H1 (cell line): ENCODE results near the gene NUP107. TPM values are rescaled to one million over a fixed set of nuclear protein-coding genes. Genes with fewer than 3 reads are reported as not detected.

Experiments
- CTCF ChIA-PET: fragments of 300-600 bp; sonication (Branson Sonifier 250); formaldehyde crosslinking; loops from one replicate; lab custom pipeline; 2021; ENCODE audit not compliant: partially characterized antibody; lab: Charles Lee
- POLR2A ChIA-PET: fragments of 300-600 bp; sonication (Branson Sonifier 250); formaldehyde crosslinking; loops from one replicate; lab custom pipeline; 2021; ENCODE audit warnings: inconsistent platforms; ENCODE audit not compliant: partially characterized antibody; lab: Charles Lee
- DNase-seq, 2 experiments: peaks; one replicate each; pipeline versions ENCODE4 v3.0.0 to v3.0.0-alpha.2; 2010 to 2022; ENCODE audit warnings: low spot score in 2 of 2, low read depth in 1 of 2, mixed read lengths in 1 of 2
- FAIRE-seq: peaks from 2 replicates; lab custom pipeline; 2011; peaks lifted over from hg19 to GRCh38; lab: Jason Lieb, UNC
- H2AFZ ChIP-seq: 2 replicates; pipeline ENCODE4 v1.8.1; 2012; ENCODE audit warnings: low read length, inconsistent platforms
- H2AK5ac ChIP-seq: 2 replicates; pipeline ENCODE4 v1.6.1; 2013; ENCODE audit warnings: low read depth, low read length
- H2BK120ac ChIP-seq: replicated peaks from 2 replicates; pipeline ENCODE3; 2013; ENCODE audit warnings: low read depth, low read length, inconsistent platforms
- H2BK12ac ChIP-seq: 2 replicates; pipeline ENCODE4 v1.6.1; 2013; ENCODE audit warnings: low read depth, low read length
- H2BK15ac ChIP-seq: 2 replicates; pipeline ENCODE4 v1.6.1; 2013; ENCODE audit warnings: low read length
- H2BK20ac ChIP-seq: 2 replicates; pipeline ENCODE4 v1.6.1; 2013; ENCODE audit warnings: low read length
- H2BK5ac ChIP-seq: 2 replicates; pipeline ENCODE4 v1.6.1; 2013; ENCODE audit warnings: low read depth, low read length
- H3K14ac ChIP-seq: 2 replicates; pipeline ENCODE4 v1.6.1; 2013; ENCODE audit warnings: inconsistent platforms; ENCODE audit not compliant: insufficient read length
- H3K18ac ChIP-seq: 2 replicates; pipeline ENCODE4 v1.6.1; 2013; ENCODE audit warnings: low read length; ENCODE audit errors: extremely low read depth
- H3K23ac ChIP-seq: 2 replicates; pipeline ENCODE4 v1.6.1; 2013; ENCODE audit warnings: inconsistent platforms; ENCODE audit not compliant: insufficient read length
- H3K23me2 ChIP-seq: 2 replicates; pipeline ENCODE4 v1.6.1; 2013; ENCODE audit warnings: low read depth, low read length
- H3K27ac ChIP-seq: 2 replicates; pipeline ENCODE4 v1.6.1; 2011; ENCODE audit warnings: low read depth, low read length, inconsistent platforms
- H3K27me3 ChIP-seq, 4 experiments: replicated peaks in 1 of 4; 1 replicate in 1 of 4; 2 replicates in 3 of 4; pipeline versions ENCODE4 v1.6.1 to v1.8.1; 2011 to 2013; ENCODE audit warnings: low read length in 3 of 4, mild to moderate bottlenecking in 3 of 4, inconsistent platforms in 2 of 4, mixed read lengths in 2 of 4, moderate library complexity in 1 of 4; ENCODE audit not compliant: control insufficient read depth in 3 of 4, insufficient read depth in 3 of 4; ENCODE audit errors: extremely low read depth in 1 of 4
- H3K36me3 ChIP-seq, 4 experiments: 2 replicates each; pipeline versions ENCODE4 v1.6.1 to v1.8.1; 2011 to 2013; ENCODE audit warnings: mild to moderate bottlenecking in 4 of 4, low read length in 3 of 4, moderate library complexity in 2 of 4, control low read depth in 1 of 4, inconsistent platforms in 1 of 4; ENCODE audit not compliant: insufficient read depth in 4 of 4, control insufficient read depth in 2 of 4
- H3K4ac ChIP-seq: replicated peaks from 2 replicates; pipeline ENCODE3; 2013; ENCODE audit warnings: low read length, low read depth, mixed read lengths, inconsistent platforms; ENCODE audit not compliant: insufficient read length
- H3K4me1 ChIP-seq, 4 experiments: replicated peaks in 1 of 4; 1 replicate in 1 of 4; 2 replicates in 3 of 4; pipeline versions ENCODE4 v1.6.1 to v1.8.1; 2011 to 2013; ENCODE audit warnings: low read length in 3 of 4, inconsistent platforms in 2 of 4, mixed read lengths in 1 of 4; ENCODE audit not compliant: insufficient read depth in 4 of 4, control insufficient read depth in 3 of 4
- H3K4me2 ChIP-seq, 2 experiments: 2 replicates each; pipeline versions ENCODE4 v1.6.1 to v1.8.1; 2011 to 2013; ENCODE audit warnings: low read depth in 2 of 2, low read length in 2 of 2, control low read depth in 1 of 2, inconsistent platforms in 1 of 2, mild to moderate bottlenecking in 1 of 2; ENCODE audit not compliant: insufficient read depth in 1 of 2
- H3K4me3 ChIP-seq, 4 experiments: fragments of 200-600, 300-600 bp in 1 of 4; sonication (generic), shearing (Covaris generic), sonication (Bioruptor Twin) in 1 of 4; 2 replicates each; pipeline versions ENCODE4 v1.5.1 to v1.8.1; 2011 to 2016; ENCODE audit warnings: low read length in 4 of 4, low read depth in 3 of 4, control low read depth in 2 of 4, inconsistent platforms in 2 of 4, mild to moderate bottlenecking in 2 of 4, mixed read lengths in 1 of 4, moderate library complexity in 1 of 4; ENCODE audit not compliant: insufficient read depth in 2 of 4; ENCODE audit errors: extremely low read depth in 1 of 4
- H3K56ac ChIP-seq: replicated peaks from 2 replicates; pipeline ENCODE3; 2013; ENCODE audit warnings: low read depth, mild to moderate bottlenecking, mixed read lengths, low read length, inconsistent platforms; ENCODE audit not compliant: insufficient read length
- H3K79me1 ChIP-seq: 2 replicates; pipeline ENCODE4 v1.6.1; 2013; ENCODE audit warnings: low read depth, low read length, control low read depth
- H3K79me2 ChIP-seq, 2 experiments: 2 replicates each; pipeline versions ENCODE4 v1.6.1 to v1.8.1; 2012 to 2013; ENCODE audit warnings: low read length in 2 of 2, mild to moderate bottlenecking in 2 of 2, inconsistent platforms in 1 of 2; ENCODE audit not compliant: insufficient read depth in 2 of 2, control insufficient read depth in 1 of 2
- H3K9ac ChIP-seq, 4 experiments: replicated peaks in 1 of 4; 1 replicate in 1 of 4; 2 replicates in 3 of 4; pipeline versions ENCODE4 v1.6.1 to v1.8.1; 2011 to 2013; ENCODE audit warnings: low read depth in 3 of 4, low read length in 3 of 4, control low read depth in 2 of 4, mild to moderate bottlenecking in 2 of 4, moderate library complexity in 2 of 4, inconsistent platforms in 1 of 4; ENCODE audit errors: extremely low read depth in 1 of 4
- H3K9me3 ChIP-seq, 2 experiments: 2 replicates each; pipeline versions ENCODE4 v1.6.1 to v1.8.1; 2012 to 2013; ENCODE audit warnings: mild to moderate bottlenecking in 2 of 2, moderate library complexity in 2 of 2, control low read depth in 1 of 2, inconsistent platforms in 1 of 2, low read depth in 1 of 2, low read length in 1 of 2, mixed read lengths in 1 of 2; ENCODE audit not compliant: insufficient read depth in 2 of 2
- H4K20me1 ChIP-seq, 2 experiments: replicated peaks in 1 of 2; 2 replicates each; pipeline versions ENCODE3 to v1.8.1; 2011 to 2013; ENCODE audit warnings: inconsistent platforms in 2 of 2, low read length in 2 of 2, mild to moderate bottlenecking in 1 of 2; ENCODE audit not compliant: insufficient read depth in 2 of 2, control insufficient read depth in 1 of 2
- H4K5ac ChIP-seq: 2 replicates; pipeline ENCODE4 v1.6.1; 2013; ENCODE audit warnings: low read length, low read depth, mixed read lengths, inconsistent platforms; ENCODE audit not compliant: insufficient read length
- H4K8ac ChIP-seq: 2 replicates; pipeline ENCODE4 v1.8.0; 2013; ENCODE audit warnings: mild to moderate bottlenecking, moderate library complexity, low read length, inconsistent platforms; ENCODE audit not compliant: insufficient read depth; ENCODE audit errors: extremely low read depth
- H4K91ac ChIP-seq: replicated peaks from 2 replicates; pipeline ENCODE3; 2013; ENCODE audit warnings: low read length, mixed read lengths, inconsistent platforms; ENCODE audit not compliant: insufficient read length
- CEBPB ChIP-seq: IDR thresholded peaks from 2 replicates; pipeline ENCODE4 v1.6.1; 2012; ENCODE audit warnings: low read depth, low read length
- HDAC6 ChIP-seq: IDR thresholded peaks from one replicate; pipeline ENCODE4 v1.7.1; 2012; ENCODE audit warnings: low read depth, mild to moderate bottlenecking, inconsistent platforms, low read length, moderate library complexity
- PHF8 ChIP-seq: fragments of 200-600 bp; sonication (generic); conservative IDR thresholded peaks from 2 replicates; pipeline ENCODE4 v1.7.1; 2012; ENCODE audit warnings: low read depth, mild to moderate bottlenecking, inconsistent platforms, low read length, moderate library complexity
- POU5F1 ChIP-seq: IDR thresholded peaks from 2 replicates; pipeline ENCODE4 v1.6.1; 2011; ENCODE audit warnings: low read depth, mild to moderate bottlenecking, low read length, moderate library complexity
- RFX5 ChIP-seq: IDR thresholded peaks from 2 replicates; pipeline ENCODE4 v1.6.1; 2011; ENCODE audit warnings: low read depth, low read length, improper control_type of control experiment, borderline replicate concordance
- SIRT6 ChIP-seq: IDR thresholded peaks from one replicate; pipeline ENCODE4 v1.7.1; 2012; ENCODE audit warnings: low read length, inconsistent platforms
- SIX5 ChIP-seq: IDR thresholded peaks from 2 replicates; pipeline ENCODE4 v1.6.1; 2011; ENCODE audit warnings: mild to moderate bottlenecking, low read depth, low read length
- WGBS, 2 experiments: shearing (Covaris generic) in 1 of 2; methylation state at CpG; one replicate each; pipeline versions ENCODE4 v1.1.6 to v1.1.7; 2013 to 2015; ENCODE audit warnings: low lambda C conversion rate in 2 of 2, mixed read lengths in 2 of 2, inconsistent platforms in 1 of 2, low coverage in 1 of 2, missing lambda C conversion rate in 1 of 2; ENCODE audit not compliant: insufficient replicate concordance in 2 of 2, insufficient coverage in 1 of 2, insufficient read length in 1 of 2; ENCODE audit errors: extremely low coverage in 1 of 2, missing lambda C conversion rate in 1 of 2; 5-methylcytosine and 5-hydroxymethylcytosine counted together
- polyA plus RNA-seq, 7 experiments: library from polyadenylated mRNA; depleted of rRNA in 3 of 7; stranded (reverse) in 5 of 7; unstranded in 2 of 7; fragments of >200 nt in 5 of 7; fragments of 200-250 nt in 2 of 7; gene quantifications; 1 replicate in 5 of 7; 2 replicates in 1 of 7; 4 replicates in 1 of 7; pipeline versions ENCODE4 v1.2.1 to v1.2.3, GENCODE V29; 2011 to 2013; ENCODE audit warnings: missing spikeins in 2 of 7, mixed read lengths in 2 of 7
- total RNA-seq: library from RNA; stranded (reverse); fragmentation: NEBNext Ultra II Directional; extraction: Animal tissue kit (Norgen Biotek cat#: 25700); gene quantifications from 2 replicates; pipeline ENCODE4 v1.2.1, GENCODE V29; 2021

NUP107 gene
- total and polyA plus RNA-seq, 2 of the 8 experiments (the other 6 are each of a cell fraction or from before 2014, with no cell fraction given) = 46.1 to 141 TPM

GRCh38 chr12:68646484-68646883 is 40.3 kb upstream of the NUP107 start:
- no peak overlapping the region for H4K5ac ChIP-seq
- peaks cover 0 to 64% of the 10 kb centered on the region in 2 experiments; a peak in 2 of 4 replicates for H3K79me2 ChIP-seq
- FAIRE-seq = no peak
- H2BK12ac ChIP-seq = no peak overlapping the region
- no peak overlapping the region for H2AK5ac ChIP-seq
- H3K56ac ChIP-seq = no peak overlapping the region
- peaks cover 2 to 12% (median 7%) of the 10 kb centered on the region in 4 experiments; a peak in 5 of 8 replicates for H3K36me3 ChIP-seq
- CTCF ChIA-PET = interaction anchor here (0.5 to 0.9 kb wide), 2 partner anchors 22 to 167 kb away, joined by 3 read pairs; no protein-coding TSS in a partner anchor
- no peak overlapping the region for H3K27ac ChIP-seq
- H2BK20ac ChIP-seq = no peak overlapping the region
- no peak overlapping the region for H3K9ac ChIP-seq
- H3K4ac ChIP-seq = no peak overlapping the region
- WGBS, 2 experiments = 97% methylated on average over 5 of the region's 5 CpGs; no CpG with 5 or more reads in 1 of the 2 experiments
- DNase-seq = no peak
- H4K20me1 ChIP-seq = peaks cover 0 to 4% of the 10 kb centered on the region in 2 experiments
- POLR2A ChIA-PET = no interaction called here
- H2AFZ ChIP-seq = no peak overlapping the region
- no peak overlapping the region for H3K23ac ChIP-seq
- no peak overlapping the region for H3K4me3 ChIP-seq
- H3K4me2 ChIP-seq = no peak overlapping the region
- H3K18ac ChIP-seq = no peak overlapping the region
- H2BK15ac ChIP-seq = no peak overlapping the region
- no peaks in the 10 kb centered on the region for H3K9me3 ChIP-seq
- H4K91ac ChIP-seq = no peak overlapping the region
- H3K23me2 ChIP-seq = no peaks in the 10 kb centered on the region
- TF ChIP-seq RFX5 (no peak), POU5F1 (no peak), PHF8 (no peak), CEBPB (no peak), HDAC6 (no peak), SIRT6 (no peak), SIX5 (no peak)
- no peak overlapping the region for H2BK5ac ChIP-seq
- no peak overlapping the region for H4K8ac ChIP-seq
- H3K14ac ChIP-seq = no peak overlapping the region
- H3K79me1 ChIP-seq = no peaks in the 10 kb centered on the region
- no peaks in the 10 kb centered on the region for H3K4me1 ChIP-seq
- H3K27me3 ChIP-seq = no peaks in the 10 kb centered on the region
- no peak overlapping the region for H2BK120ac ChIP-seq
